ENCODE measurements around the gene ZIC5. TPM values are rescaled to one million over a fixed set of nuclear protein-coding genes. Genes with fewer than 3 reads are reported as not detected.

The ZIC5 gene
- polyA plus RNA-seq, 6 donors from 2014 or later, result not detected

DNA sequence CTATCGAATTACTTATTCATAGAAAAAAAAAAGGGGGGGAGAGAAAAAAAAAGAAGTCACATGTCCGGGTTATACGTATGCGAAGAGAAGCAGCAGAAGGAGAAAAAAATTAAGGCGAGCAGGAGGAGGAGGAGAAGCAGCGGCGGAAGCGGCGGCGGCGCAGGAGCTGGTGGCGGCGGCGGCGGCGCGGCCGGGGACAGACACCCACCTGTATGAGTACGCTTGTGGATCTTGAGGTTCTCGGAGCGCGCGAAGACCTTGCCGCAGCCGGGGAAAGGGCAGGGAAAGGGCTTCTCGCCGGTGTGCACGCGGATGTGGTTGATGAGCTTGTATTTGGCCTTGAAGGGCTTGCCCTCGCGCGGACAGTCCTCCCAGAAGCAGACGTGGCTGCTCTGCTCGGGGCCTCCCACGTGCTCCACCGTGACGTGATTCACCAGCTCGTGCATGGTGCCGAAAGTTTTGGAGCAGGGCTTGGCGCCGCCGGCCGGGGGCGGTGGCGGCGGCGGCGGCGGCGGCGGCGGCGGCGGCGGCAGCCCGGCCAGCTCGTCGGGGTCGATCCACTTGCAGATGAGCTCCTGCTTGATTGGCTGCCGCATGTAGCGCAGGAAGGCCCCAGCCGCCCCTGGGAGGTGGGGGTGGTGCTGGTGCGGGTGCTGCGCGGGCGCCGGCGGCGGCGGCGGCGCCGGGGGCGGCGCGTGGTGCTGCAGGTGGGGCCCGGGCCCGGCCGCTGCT, 1.5 kb downstream of the ZIC5 start:
- Mint-ChIP-seq H3K4me3 (peak overlapping the region; percentile 80 to 93 (median 86)), H3K27ac (peak overlapping the region in 5 of 6 donors; percentile 54 to 98 (median 85)), H3K36me3 (peaks cover 13 to 29% of the 10 kb centered on the region in 2 donors), H3K9me3 (peaks cover 9 to 41% (median 32%) of the 10 kb centered on the region in 7 donors), H3K27me3 (peaks cover 66 to 79% (median 78%) of the 10 kb centered on the region in 3 donors), H3K4me1 (peaks cover 18 to 21% (median 19%) of the 10 kb centered on the region in 3 donors)
- no peak for DNase-seq
- ATAC-seq (ENCODE audit: low read depth in 2 of 2), result peak; percentile 41 to 52

DNA sequence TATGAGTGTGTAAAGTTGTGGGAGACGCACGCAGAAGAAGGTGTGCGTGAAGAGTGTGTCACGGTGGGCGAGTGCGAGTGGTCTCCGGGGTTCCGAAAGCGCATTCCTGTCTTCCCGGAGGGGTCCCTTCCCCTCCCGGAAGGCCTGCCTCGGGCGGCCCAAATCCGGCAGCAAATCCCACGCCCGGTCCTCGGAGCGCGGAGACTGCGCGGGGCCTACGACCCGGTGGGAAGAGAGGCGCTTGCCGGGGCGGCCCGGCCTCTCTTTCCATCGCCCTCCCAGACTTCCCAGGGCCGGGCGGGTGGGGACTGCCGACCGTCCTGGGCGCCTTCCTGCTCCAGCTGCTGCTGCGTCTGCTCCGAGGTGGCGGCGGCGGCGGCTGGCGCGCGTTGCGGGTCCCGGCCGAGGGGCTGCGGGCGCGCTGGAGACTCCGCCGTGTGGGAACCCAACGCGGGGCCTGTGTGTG, 2.1 kb downstream of the ZIC5 start:
- Mint-ChIP-seq H3K36me3 (peaks cover 12 to 29% of the 10 kb centered on the region in 2 donors), H3K9me3 (peaks cover 9 to 36% (median 29%) of the 10 kb centered on the region in 7 donors), H3K4me3 (peak overlapping the region; percentile 84 to 93 (median 87)), H3K27me3 (peaks cover 69 to 77% (median 72%) of the 10 kb centered on the region in 3 donors), H3K27ac (peak overlapping the region; percentile 54 to 98 (median 87)), H3K4me1 (peaks cover 18 to 21% (median 19%) of the 10 kb centered on the region in 3 donors)
- ATAC-seq (ENCODE audit: low read depth in 2 of 2) (no peak), DNase-seq (no peak)

DNA sequence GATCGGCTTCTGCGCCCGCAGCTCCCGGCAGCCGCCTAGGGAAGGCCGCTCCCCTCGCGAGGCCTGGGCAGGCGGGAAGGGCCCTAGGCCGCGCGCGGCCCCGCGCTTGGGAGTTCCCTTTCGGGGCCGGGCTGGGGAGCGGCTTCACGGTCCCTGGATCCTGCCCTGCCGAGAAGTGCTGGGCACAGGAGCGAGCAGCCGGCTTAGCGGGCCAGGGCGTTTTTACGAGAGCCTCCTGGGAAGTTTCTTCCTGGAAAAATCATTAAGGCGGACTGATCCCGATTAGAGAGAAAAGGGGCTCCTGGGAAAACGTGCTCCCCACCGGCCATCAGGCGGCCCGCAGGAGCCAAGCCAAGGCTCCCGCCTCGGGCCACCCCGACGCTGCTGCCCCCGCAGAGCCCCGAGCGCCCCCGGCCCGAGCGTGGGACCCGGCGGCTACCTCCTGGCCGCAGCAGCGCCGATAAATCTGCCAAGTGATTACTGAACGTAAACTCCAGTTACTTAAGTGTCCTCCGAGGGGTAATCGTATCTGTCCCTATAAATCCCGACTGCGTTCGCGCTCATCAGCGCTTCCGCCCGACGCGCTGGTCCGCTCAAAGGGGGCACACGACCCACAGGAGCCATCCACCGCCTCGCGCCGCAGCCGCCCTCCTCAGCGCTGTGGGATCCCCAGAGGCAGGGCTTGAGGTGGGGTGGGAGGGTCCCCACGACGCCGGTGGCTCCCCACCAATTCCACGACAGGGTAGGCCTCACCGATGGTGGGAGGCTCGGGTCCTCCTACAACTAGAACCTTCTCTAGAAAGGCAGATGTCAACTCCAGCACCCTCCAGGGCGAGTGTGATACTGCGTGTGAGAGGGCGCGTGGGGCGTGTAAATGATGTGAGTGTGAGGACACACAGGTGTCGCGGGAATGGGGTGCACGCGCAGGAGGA, 2.8 kb downstream of the ZIC5 start:
- peaks cover 6 to 29% of the 10 kb centered on the region in 2 donors for H3K36me3 Mint-ChIP-seq
- peaks cover 67 to 77% (median 70%) of the 10 kb centered on the region in 3 donors for H3K27me3 Mint-ChIP-seq
- H3K27ac Mint-ChIP-seq, result peak overlapping the region in 5 of 6 donors; percentile 73 to 98 (median 89)
- H3K9me3 Mint-ChIP-seq, result peaks cover 9 to 29% (median 23%) of the 10 kb centered on the region in 7 donors
- peaks cover 18 to 21% (median 19%) of the 10 kb centered on the region in 3 donors for H3K4me1 Mint-ChIP-seq
- ATAC-seq (ENCODE audit: low read depth in 2 of 2) (peak; percentile 27 to 30), DNase-seq (no peak)
- H3K4me3 Mint-ChIP-seq, result peak overlapping the region; percentile 81 to 92 (median 87)

DNA sequence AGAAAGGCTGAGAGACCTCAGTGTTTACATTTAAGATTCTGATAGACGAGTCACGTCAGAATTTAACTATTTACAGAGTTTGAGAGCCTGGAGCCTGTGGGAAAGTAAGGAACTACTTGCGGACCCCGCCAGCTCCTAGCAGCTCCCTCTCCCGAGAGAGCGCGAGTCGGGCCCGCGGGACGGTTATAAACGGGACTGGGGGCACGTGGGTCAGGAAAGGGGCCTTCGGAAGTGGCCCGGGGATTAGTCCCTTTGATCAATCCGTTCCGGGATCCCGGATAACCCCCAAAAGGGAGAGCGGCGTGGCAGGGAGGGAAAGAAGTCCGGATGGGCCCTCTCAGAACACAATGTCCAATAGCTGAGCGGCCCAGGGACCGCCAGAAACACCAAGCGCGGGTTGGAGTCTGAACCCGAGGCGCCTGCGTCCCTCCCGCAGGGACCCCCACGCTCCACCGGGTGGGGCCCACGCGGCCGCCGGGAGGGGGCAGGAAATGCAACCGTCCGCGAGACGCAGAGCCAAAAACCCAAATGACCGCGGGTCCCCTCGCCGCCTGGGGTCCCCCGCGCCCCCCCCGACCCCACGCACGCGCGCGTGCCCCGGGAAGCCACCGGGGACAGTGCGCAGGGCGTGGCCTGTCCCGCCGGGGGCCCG, 3.6 kb downstream of the ZIC5 start:
- H3K9me3 Mint-ChIP-seq, result peaks cover 9 to 21% (median 16%) of the 10 kb centered on the region in 7 donors
- H3K36me3 Mint-ChIP-seq, result peaks cover 6 to 29% of the 10 kb centered on the region in 2 donors
- ATAC-seq (ENCODE audit: low read depth in 2 of 2) (no peak), DNase-seq (no peak)
- H3K27ac Mint-ChIP-seq, result peak overlapping the region in 4 of 6 donors; percentile 23 to 84 (median 69)
- H3K4me1 Mint-ChIP-seq, result peaks cover 18 to 21% (median 19%) of the 10 kb centered on the region in 3 donors
- H3K4me3 Mint-ChIP-seq, result peak overlapping the region; percentile 34 to 82 (median 70)
- peaks cover 60 to 72% (median 63%) of the 10 kb centered on the region in 3 donors for H3K27me3 Mint-ChIP-seq

DNA sequence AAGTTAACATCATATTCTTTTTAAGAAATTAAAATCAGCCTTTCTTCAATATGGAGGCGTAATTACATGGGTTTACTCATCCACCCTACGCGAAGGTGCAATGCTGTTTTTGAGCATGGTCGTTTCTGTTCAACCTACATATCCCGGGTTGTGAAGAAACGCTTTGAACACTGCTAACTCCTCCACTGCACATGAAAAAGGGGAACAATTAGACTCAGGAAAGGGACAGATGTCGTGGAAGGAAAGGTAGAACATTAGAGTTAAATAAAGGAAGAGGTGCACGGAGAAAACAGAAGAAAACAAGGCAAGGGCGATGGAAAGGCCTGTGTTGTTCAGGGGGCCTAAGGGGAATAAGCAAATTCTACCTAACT, 4.1 kb downstream of the ZIC5 start:
- Mint-ChIP-seq H3K4me3 (peak overlapping the region; percentile 34 to 82 (median 70)), H3K36me3 (peaks cover 6 to 29% of the 10 kb centered on the region in 2 donors), H3K27me3 (peaks cover 60 to 70% (median 61%) of the 10 kb centered on the region in 3 donors), H3K27ac (peak overlapping the region in 5 of 6 donors; percentile 23 to 84 (median 74)), H3K9me3 (peaks cover 9 to 20% (median 12%) of the 10 kb centered on the region in 7 donors), H3K4me1 (peaks cover 18 to 21% (median 19%) of the 10 kb centered on the region in 3 donors)
- ATAC-seq (ENCODE audit: low read depth in 2 of 2), result no peak
- no peak for DNase-seq

DNA sequence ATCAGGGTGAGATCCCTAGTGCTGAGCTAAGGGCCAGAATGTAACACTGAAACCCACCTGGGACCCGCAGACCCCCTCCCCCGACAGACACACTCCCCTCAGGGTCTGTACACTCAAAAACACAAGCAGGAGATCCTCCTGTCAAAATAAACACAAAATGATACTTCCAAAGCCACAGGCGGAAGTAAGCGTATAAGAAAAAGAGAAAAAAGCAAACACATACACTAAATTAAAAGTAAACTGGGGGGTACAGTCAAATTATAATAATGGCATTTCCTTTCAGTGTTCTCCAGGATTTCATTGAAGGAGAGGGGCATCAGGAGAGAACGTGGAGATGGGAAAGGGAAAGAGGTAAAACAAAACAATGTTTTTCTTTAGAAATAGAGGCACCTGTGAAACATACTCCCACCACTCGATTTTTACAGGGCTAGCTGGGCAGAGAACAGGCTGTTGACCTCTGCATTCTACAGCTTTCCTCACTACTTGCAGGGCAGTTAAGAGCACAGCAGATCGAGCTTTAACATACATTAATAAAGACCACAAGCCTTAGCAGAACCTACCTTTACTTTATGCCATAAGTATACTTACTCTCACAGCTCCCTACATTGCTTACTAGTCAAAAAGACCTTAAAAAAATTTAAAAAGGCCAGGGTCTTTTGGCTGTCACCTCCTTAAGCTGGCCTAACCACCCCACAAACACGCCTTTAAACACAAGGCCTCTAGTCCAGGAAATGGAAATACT, 5.3 kb downstream of the ZIC5 start:
- peak overlapping the region in 2 of 8 donors; percentile 8 to 16 for H3K4me3 Mint-ChIP-seq
- peak overlapping the region in 1 of 6 donors; percentile 8 for H3K27ac Mint-ChIP-seq
- peaks cover 65 to 76% (median 66%) of the 10 kb centered on the region in 3 donors for H3K27me3 Mint-ChIP-seq
- ATAC-seq (ENCODE audit: low read depth in 2 of 2) (no peak), DNase-seq (no peak)
- peaks cover 5 to 14% (median 8%) of the 10 kb centered on the region in 7 donors for H3K9me3 Mint-ChIP-seq
- peaks cover 6 to 22% of the 10 kb centered on the region in 2 donors for H3K36me3 Mint-ChIP-seq
- peaks cover 14 to 18% (median 18%) of the 10 kb centered on the region in 3 donors for H3K4me1 Mint-ChIP-seq

DNA sequence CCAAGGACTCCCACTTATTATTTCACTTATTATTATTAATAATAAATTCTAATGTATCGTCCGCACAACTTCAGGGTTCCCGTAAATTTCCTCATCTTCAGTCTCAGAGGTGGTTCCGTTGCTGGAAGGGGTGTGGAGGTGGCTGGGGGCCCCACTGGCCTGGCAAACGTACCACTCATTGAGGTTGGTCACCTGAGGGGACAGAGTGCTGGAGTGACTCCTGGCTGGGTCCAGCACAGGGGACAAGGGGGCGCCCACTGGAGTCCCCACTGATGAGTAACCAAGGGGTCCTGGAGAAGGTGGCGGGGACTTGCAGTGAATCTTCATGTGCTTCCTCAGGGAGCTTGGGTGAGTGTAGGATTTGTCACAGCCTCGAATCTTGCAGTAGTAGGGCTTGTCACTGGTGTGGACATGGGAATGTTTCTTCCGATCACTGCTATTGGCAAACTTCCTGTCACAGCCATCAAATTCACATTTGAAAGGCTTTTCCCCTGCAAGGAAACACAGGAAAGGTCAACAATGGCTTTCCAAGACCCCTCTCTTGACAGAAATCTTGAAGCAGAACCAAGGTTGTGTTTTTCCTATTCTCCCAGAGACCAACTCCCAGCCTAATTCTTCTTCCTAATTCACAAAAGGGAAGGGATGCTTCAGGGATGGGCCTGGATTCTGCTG, 6.1 kb downstream of the ZIC5 start:
- H3K4me1 Mint-ChIP-seq, result peaks cover 19 to 22% (median 19%) of the 10 kb centered on the region in 3 donors
- no peak overlapping the region for H3K4me3 Mint-ChIP-seq
- DNase-seq (no peak), ATAC-seq (ENCODE audit: low read depth in 2 of 2) (no peak)
- peaks cover 73 to 83% (median 73%) of the 10 kb centered on the region in 3 donors for H3K27me3 Mint-ChIP-seq
- H3K9me3 Mint-ChIP-seq, result peaks cover 5 to 14% (median 8%) of the 10 kb centered on the region in 7 donors
- peaks cover 6 to 22% of the 10 kb centered on the region in 2 donors for H3K36me3 Mint-ChIP-seq
- no peak overlapping the region for H3K27ac Mint-ChIP-seq

DNA sequence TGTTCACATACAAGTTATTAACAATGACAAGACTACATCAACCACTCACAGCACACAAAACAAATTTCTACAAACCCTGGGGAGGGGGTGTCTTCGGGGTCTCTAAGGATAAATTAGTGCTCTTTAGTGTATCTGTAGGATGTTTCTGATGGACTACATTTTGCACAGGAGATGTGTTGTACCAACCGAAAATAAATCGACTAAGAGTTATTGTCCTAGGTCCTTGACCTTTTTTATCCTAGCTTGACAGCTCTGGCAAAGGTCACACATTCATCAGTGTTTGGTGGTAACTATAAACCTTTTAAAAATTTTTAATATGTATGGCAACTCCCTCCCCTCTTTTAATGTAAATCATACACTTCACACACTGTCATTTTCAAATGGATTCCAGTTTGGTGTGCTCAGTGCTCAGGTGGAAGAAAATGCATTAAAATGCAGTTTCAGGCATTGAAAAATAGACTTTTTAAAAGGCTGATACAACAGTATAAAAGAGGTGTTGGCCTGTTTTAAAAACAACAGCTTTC, 7.7 kb downstream of the ZIC5 start:
- peaks cover 6 to 18% (median 11%) of the 10 kb centered on the region in 3 donors for H3K4me1 Mint-ChIP-seq
- no peak overlapping the region for H3K4me3 Mint-ChIP-seq
- peaks cover 75 to 82% (median 75%) of the 10 kb centered on the region in 3 donors for H3K27me3 Mint-ChIP-seq
- peaks cover 9 to 10% of the 10 kb centered on the region in 2 donors for H3K36me3 Mint-ChIP-seq
- peaks cover 4 to 12% (median 5%) of the 10 kb centered on the region in 7 donors for H3K9me3 Mint-ChIP-seq
- H3K27ac Mint-ChIP-seq, result no peak overlapping the region
- ATAC-seq (ENCODE audit: low read depth in 2 of 2) (no peak), DNase-seq (no peak)

DNA sequence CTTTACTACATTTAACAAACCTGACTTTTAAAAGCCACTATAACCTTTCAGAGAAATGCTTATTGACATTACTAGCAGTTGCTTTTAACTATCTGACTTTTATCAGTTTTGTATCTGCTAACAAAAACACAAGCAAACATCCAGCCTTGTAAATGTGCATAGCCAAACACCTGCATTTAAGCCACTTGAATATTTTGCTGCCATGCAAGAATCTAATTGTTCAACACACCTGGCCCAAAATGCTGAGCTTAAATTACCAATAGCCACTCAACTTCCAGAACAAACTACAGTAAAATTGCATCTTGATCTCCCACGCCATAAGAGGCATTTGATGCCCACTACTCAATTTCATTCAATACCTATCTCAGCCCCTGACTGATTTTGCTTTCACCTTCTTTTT, 9.3 kb downstream of the ZIC5 start:
- Mint-ChIP-seq H3K4me3 (no peak overlapping the region), H3K36me3 (peaks cover 1 to 4% of the 10 kb centered on the region in 2 donors), H3K9me3 (peaks cover 0 to 13% (median under 1%) of the 10 kb centered on the region in 7 donors), H3K27ac (no peak overlapping the region), H3K27me3 (peaks cover 75 to 87% (median 81%) of the 10 kb centered on the region in 3 donors), H3K4me1 (peaks cover 4 to 16% (median 5%) of the 10 kb centered on the region in 3 donors)
- ATAC-seq (ENCODE audit: low read depth in 2 of 2) (no peak), DNase-seq (no peak)

DNA sequence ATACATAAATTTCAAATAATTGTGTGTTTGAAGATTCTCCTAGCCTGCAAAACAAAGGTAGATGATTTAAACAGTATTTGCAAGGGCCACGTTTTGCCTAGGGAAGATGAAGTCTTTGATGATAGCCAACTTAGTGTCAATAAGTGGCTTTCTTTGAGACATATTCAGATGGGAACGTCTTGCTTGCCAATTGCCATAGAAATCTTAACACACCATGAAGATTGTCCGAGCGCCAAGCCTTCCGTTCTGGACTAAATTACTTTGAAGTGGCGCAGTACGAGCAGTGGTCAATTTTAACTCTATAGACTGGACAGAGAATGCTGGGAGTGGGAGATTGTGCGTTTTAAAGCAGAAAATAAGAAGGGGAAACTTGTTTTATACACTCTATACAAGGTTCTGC, 9.9 kb downstream of the ZIC5 start:
- ATAC-seq (ENCODE audit: low read depth in 2 of 2) (no peak), DNase-seq (no peak)
- no peak overlapping the region for H3K27ac Mint-ChIP-seq
- H3K36me3 Mint-ChIP-seq, result peaks cover 0 to 4% of the 10 kb centered on the region in 2 donors
- peaks cover 74 to 87% (median 81%) of the 10 kb centered on the region in 3 donors for H3K27me3 Mint-ChIP-seq
- H3K4me3 Mint-ChIP-seq, result no peak overlapping the region
- H3K4me1 Mint-ChIP-seq, result peaks cover 4 to 19% (median 5%) of the 10 kb centered on the region in 3 donors
- H3K9me3 Mint-ChIP-seq, result peaks cover 0 to 11% (median 1%) of the 10 kb centered on the region in 7 donors

DNA sequence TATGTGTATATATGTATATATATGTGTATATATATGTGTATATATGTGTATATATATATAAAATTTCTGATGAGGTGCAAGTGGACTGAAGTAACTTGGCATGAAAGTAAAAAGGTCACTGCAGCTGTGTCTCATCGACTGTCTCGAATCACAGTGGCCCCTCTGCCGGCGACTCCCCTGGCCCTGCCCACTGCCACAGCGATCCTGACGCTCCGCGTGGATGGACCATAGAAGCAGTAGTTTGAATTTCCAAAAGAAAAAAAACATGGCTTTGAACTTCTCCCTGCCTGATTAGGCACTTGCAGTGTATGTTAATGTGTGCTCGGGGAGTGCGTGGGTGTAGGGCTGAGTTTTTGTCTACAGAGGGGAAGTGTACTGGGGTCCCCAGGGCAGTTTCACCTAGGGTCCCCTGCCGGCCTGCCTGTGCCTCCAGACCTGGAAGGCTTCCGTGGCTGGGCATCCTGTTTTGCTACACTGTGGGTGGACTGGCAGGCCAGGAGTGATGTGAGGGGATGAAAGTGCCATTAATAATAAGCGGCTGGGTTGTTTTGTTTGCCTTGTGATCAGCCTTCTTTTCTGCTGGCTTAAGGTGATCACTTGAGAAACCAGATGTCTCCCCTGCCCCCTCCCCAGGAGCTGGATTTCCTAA, 10.8 kb downstream of the ZIC5 start:
- peaks cover 5 to 26% (median 8%) of the 10 kb centered on the region in 3 donors for H3K4me1 Mint-ChIP-seq
- peak overlapping the region in 1 of 8 donors; percentile 72 for H3K4me3 Mint-ChIP-seq
- peaks cover 0 to 11% (median 3%) of the 10 kb centered on the region in 7 donors for H3K9me3 Mint-ChIP-seq
- H3K27me3 Mint-ChIP-seq, result peaks cover 74 to 87% (median 81%) of the 10 kb centered on the region in 3 donors
- peaks cover 0 to 4% of the 10 kb centered on the region in 2 donors for H3K36me3 Mint-ChIP-seq
- DNase-seq, result no peak
- ATAC-seq (ENCODE audit: low read depth in 2 of 2), result no peak
- H3K27ac Mint-ChIP-seq, result peak overlapping the region in 1 of 6 donors; percentile 24

Data from naive B cell (primary cell).